Fibroblast of lung (primary cell): ENCODE measurements around the gene PPM1D.
"Not testable (repeated sequence)": the region's sequence is repeated elsewhere in the genome, so short reads cannot be mapped to it uniquely, and the experiment has no call there.

Experiments used
- EZH2 ChIP-seq: IDR thresholded peaks from 2 replicates; pipeline ENCODE4 v1.5.1; 2012; ENCODE audit warnings: low read length, control low read depth, mild to moderate bottlenecking; ENCODE audit errors: missing control alignments
- TF ChIP-seq, protein P1 (sequence below), 2 donors: IDR thresholded peaks in 1 of 2; conservative IDR thresholded peaks in 1 of 2; 1 replicate in 1 of 2; 2 replicates in 1 of 2; pipeline ENCODE4 v1.5.1; 2011 to 2012; ENCODE audit warnings: low read length in 2 of 2, control low read depth in 1 of 2, inconsistent platforms in 1 of 2, low read depth in 1 of 2, mild to moderate bottlenecking in 1 of 2

DNA sequence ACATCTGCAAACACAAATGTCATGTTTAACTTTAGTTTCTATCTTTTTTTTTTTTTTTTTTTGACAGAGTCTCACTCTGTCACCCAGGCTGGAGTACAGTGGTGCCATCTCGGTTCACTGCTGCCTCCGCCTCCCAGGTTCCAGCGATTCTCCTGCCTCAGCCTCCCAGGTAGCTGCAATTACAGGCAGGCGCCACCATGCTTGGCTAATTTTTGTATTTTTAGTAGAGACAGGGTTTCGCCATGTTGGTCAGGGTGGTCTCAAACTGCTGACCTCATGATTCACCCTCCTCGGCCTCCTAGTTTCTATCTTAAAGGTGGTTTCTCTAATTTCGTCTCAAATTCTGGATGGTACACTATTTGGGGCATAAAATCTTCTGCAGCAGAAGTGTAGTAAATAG, 5.8 kb upstream of the PPM1D start:
- TF ChIP-seq, protein P1, sequence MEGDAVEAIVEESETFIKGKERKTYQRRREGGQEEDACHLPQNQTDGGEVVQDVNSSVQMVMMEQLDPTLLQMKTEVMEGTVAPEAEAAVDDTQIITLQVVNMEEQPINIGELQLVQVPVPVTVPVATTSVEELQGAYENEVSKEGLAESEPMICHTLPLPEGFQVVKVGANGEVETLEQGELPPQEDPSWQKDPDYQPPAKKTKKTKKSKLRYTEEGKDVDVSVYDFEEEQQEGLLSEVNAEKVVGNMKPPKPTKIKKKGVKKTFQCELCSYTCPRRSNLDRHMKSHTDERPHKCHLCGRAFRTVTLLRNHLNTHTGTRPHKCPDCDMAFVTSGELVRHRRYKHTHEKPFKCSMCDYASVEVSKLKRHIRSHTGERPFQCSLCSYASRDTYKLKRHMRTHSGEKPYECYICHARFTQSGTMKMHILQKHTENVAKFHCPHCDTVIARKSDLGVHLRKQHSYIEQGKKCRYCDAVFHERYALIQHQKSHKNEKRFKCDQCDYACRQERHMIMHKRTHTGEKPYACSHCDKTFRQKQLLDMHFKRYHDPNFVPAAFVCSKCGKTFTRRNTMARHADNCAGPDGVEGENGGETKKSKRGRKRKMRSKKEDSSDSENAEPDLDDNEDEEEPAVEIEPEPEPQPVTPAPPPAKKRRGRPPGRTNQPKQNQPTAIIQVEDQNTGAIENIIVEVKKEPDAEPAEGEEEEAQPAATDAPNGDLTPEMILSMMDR (conservative IDR thresholded peaks at IDR 0.05 in 1 of 2, IDR thresholded peaks at IDR 0.05 in 1 of 2; ENCODE audit: low read depth in 1 of 2, low read length in 2 of 2), result not testable (repeated sequence)
- not testable (repeated sequence) for TF ChIP-seq EZH2
